H9 (cell line): Measurements from ENCODE around the gene EDARADD. TPM values are rescaled to one million over a fixed set of nuclear protein-coding genes. Genes with fewer than 3 reads are reported as not detected.

ENCODE experiments used
- DNase-seq: peaks from one replicate; pipeline ENCODE4 v3.0.0-alpha.2; 2017
- H2AFZ ChIP-seq: one replicate; pipeline ENCODE4 v1.6.1; 2013; ENCODE audit warnings: mild to moderate bottlenecking, low read length, control low read depth, moderate library complexity
- H2AK5ac ChIP-seq: 2 replicates; pipeline ENCODE4 v1.6.1; 2013; ENCODE audit warnings: low read length, control low read depth, mixed read lengths; ENCODE audit not compliant: insufficient read length
- H2BK120ac ChIP-seq: one replicate; pipeline ENCODE4 v1.6.1; 2013; ENCODE audit warnings: low read depth, mild to moderate bottlenecking, low read length, control low read depth, inconsistent platforms; ENCODE audit not compliant: poor library complexity, severe bottlenecking
- H2BK12ac ChIP-seq: 2 replicates; pipeline ENCODE4 v1.6.1; 2013; ENCODE audit warnings: low read length, control low read depth, mixed read lengths, low read depth; ENCODE audit not compliant: insufficient read length
- H2BK15ac ChIP-seq: 2 replicates; pipeline ENCODE4 v1.6.1; 2013; ENCODE audit warnings: low read depth, low read length, control low read depth
- H2BK20ac ChIP-seq: one replicate; pipeline ENCODE4 v1.6.1; 2013; ENCODE audit warnings: low read depth, mild to moderate bottlenecking, low read length, control low read depth, inconsistent platforms; ENCODE audit not compliant: poor library complexity, severe bottlenecking
- H2BK5ac ChIP-seq: 2 replicates; pipeline ENCODE4 v1.6.1; 2013; ENCODE audit warnings: low read length, control low read depth, mixed read lengths; ENCODE audit not compliant: insufficient read length
- H3K14ac ChIP-seq: 2 replicates; pipeline ENCODE4 v1.6.1; 2013; ENCODE audit warnings: low read length, control low read depth; ENCODE audit not compliant: insufficient read depth
- H3K18ac ChIP-seq: 2 replicates; pipeline ENCODE4 v1.6.1; 2013; ENCODE audit warnings: low read depth, mild to moderate bottlenecking, mixed read lengths, low read length, control low read depth; ENCODE audit not compliant: insufficient read length
- H3K23ac ChIP-seq: 2 replicates; pipeline ENCODE4 v1.6.1; 2013; ENCODE audit warnings: low read length, control low read depth, mixed read lengths, low read depth; ENCODE audit not compliant: insufficient read length
- H3K23me2 ChIP-seq: 2 replicates; pipeline ENCODE4 v1.6.1; 2013; ENCODE audit warnings: low read depth, mild to moderate bottlenecking, mixed read lengths, low read length, control low read depth; ENCODE audit not compliant: insufficient read length, poor library complexity, severe bottlenecking
- H3K27ac ChIP-seq: 2 replicates; pipeline ENCODE4 v1.5.1; 2013; ENCODE audit warnings: low read length, control low read depth, mixed read lengths, low read depth; ENCODE audit not compliant: insufficient read length
- H3K27me3 ChIP-seq: 2 replicates; pipeline ENCODE4 v1.6.1; 2013; ENCODE audit warnings: low read length, control low read depth, inconsistent platforms; ENCODE audit not compliant: insufficient read depth
- H3K4ac ChIP-seq: 2 replicates; pipeline ENCODE4 v1.6.1; 2013; ENCODE audit warnings: low read depth, mild to moderate bottlenecking, control low read depth, inconsistent platforms, low read length, moderate library complexity
- H3K4me1 ChIP-seq: 2 replicates; pipeline ENCODE4 v1.6.1; 2013; ENCODE audit warnings: low read length, control low read depth, inconsistent platforms; ENCODE audit not compliant: insufficient read depth
- H3K4me2 ChIP-seq: 2 replicates; pipeline ENCODE4 v1.6.1; 2013; ENCODE audit warnings: low read length, control low read depth, mixed read lengths; ENCODE audit not compliant: insufficient read length, insufficient read depth
- H3K56ac ChIP-seq: 2 replicates; pipeline ENCODE4 v1.6.1; 2013; ENCODE audit warnings: low read depth, mild to moderate bottlenecking, mixed read lengths, low read length, control low read depth; ENCODE audit not compliant: insufficient read length
- H3K79me1 ChIP-seq: 2 replicates; pipeline ENCODE4 v1.6.1; 2013; ENCODE audit warnings: low read depth, mild to moderate bottlenecking, moderate library complexity, low read length, control low read depth, inconsistent platforms; ENCODE audit not compliant: insufficient read depth, poor library complexity, severe bottlenecking
- H3K79me2 ChIP-seq: 2 replicates; pipeline ENCODE4 v1.6.1; 2013; ENCODE audit warnings: low read length, control low read depth, inconsistent platforms; ENCODE audit not compliant: insufficient read depth
- H3K9ac ChIP-seq: 2 replicates; pipeline ENCODE4 v1.6.1; 2013; ENCODE audit warnings: low read length, control low read depth, mixed read lengths; ENCODE audit not compliant: insufficient read length; ENCODE audit errors: extremely low read depth
- H3K9me3 ChIP-seq: one replicate; pipeline ENCODE4 v1.6.1; 2013; ENCODE audit warnings: low read depth, low read length, inconsistent platforms; ENCODE audit not compliant: control insufficient read depth
- H3T11ph ChIP-seq: one replicate; pipeline ENCODE4 v1.6.1; 2013; ENCODE audit warnings: mild to moderate bottlenecking, low read length, control low read depth, inconsistent platforms
- H4K20me1 ChIP-seq: one replicate; pipeline ENCODE4 v1.6.1; 2013; ENCODE audit not compliant: control insufficient read depth, insufficient read length, insufficient read depth
- H4K5ac ChIP-seq: 2 replicates; pipeline ENCODE4 v1.6.1; 2013; ENCODE audit warnings: low read depth, mild to moderate bottlenecking, mixed read lengths, low read length, control low read depth; ENCODE audit not compliant: insufficient read length
- H4K8ac ChIP-seq: replicated peaks from 2 replicates; pipeline ENCODE4 v1.6.1; 2013; ENCODE audit warnings: low read length, control low read depth, mixed read lengths, low read depth; ENCODE audit not compliant: insufficient read length
- H4K91ac ChIP-seq: 2 replicates; pipeline ENCODE4 v1.6.1; 2013; ENCODE audit warnings: low read depth, mild to moderate bottlenecking, moderate library complexity, mixed read lengths, low read length, control low read depth; ENCODE audit not compliant: insufficient read length
- H3K27ac Mint-ChIP-seq, 3 experiments: 2 replicates in 2 of 3; 3 replicates in 1 of 3; pipeline ENCODE4 v1.8.0; 2020 to 2021; ENCODE audit warnings: mixed read lengths in 3 of 3, mild to moderate bottlenecking in 1 of 3, moderate library complexity in 1 of 3
- H3K27me3 Mint-ChIP-seq: 2 replicates; pipeline ENCODE4 v1.8.0; 2021; ENCODE audit warnings: low read depth, mild to moderate bottlenecking, moderate library complexity, mixed read lengths
- H3K36me3 Mint-ChIP-seq, 3 experiments: 2 replicates in 2 of 3; 3 replicates in 1 of 3; pipeline ENCODE4 v1.8.0; 2020 to 2021; ENCODE audit warnings: low read depth in 3 of 3, mixed read lengths in 3 of 3; ENCODE audit not compliant: insufficient read depth in 1 of 3
- H3K4me1 Mint-ChIP-seq, 2 experiments: 2 replicates each; pipeline ENCODE4 v1.8.0; 2020; ENCODE audit warnings: mixed read lengths in 2 of 2
- H3K4me3 Mint-ChIP-seq, 2 experiments: 2 replicates in 1 of 2; 3 replicates in 1 of 2; pipeline ENCODE4 v1.8.0; 2020 to 2021; ENCODE audit warnings: mild to moderate bottlenecking in 2 of 2, mixed read lengths in 2 of 2, moderate library complexity in 1 of 2
- H3K9me3 Mint-ChIP-seq, 2 experiments: 2 replicates in 1 of 2; 3 replicates in 1 of 2; pipeline ENCODE4 v1.8.0; 2020; ENCODE audit warnings: mild to moderate bottlenecking in 2 of 2, mixed read lengths in 2 of 2, moderate library complexity in 1 of 2
- WGBS: extraction: QIAGEN DNeasy Blood & Tissue Kit; methylation state at CpG from one replicate; pipeline ENCODE4 v1.1.7; 2013; ENCODE audit warnings: missing lambda C conversion rate, low lambda C conversion rate, mixed read lengths; ENCODE audit not compliant: insufficient read length; ENCODE audit errors: extremely low coverage; 5-methylcytosine and 5-hydroxymethylcytosine counted together
- total RNA-seq: library from RNA; stranded (reverse); gene quantifications from 2 replicates; pipeline ENCODE4 v1.2.1, GENCODE V29; 2021
- TF ChIP-seq, protein P1 (sequence below): fragments of 200-600 bp; sonication (generic); conservative IDR thresholded peaks from 3 replicates; pipeline ENCODE4 v1.8.0; 2021; ENCODE audit warnings: antibody characterized with exemption, mild to moderate bottlenecking

Gene EDARADD
- total RNA-seq, 1 experiment from 2014 or later, result 3.8 TPM

DNA sequence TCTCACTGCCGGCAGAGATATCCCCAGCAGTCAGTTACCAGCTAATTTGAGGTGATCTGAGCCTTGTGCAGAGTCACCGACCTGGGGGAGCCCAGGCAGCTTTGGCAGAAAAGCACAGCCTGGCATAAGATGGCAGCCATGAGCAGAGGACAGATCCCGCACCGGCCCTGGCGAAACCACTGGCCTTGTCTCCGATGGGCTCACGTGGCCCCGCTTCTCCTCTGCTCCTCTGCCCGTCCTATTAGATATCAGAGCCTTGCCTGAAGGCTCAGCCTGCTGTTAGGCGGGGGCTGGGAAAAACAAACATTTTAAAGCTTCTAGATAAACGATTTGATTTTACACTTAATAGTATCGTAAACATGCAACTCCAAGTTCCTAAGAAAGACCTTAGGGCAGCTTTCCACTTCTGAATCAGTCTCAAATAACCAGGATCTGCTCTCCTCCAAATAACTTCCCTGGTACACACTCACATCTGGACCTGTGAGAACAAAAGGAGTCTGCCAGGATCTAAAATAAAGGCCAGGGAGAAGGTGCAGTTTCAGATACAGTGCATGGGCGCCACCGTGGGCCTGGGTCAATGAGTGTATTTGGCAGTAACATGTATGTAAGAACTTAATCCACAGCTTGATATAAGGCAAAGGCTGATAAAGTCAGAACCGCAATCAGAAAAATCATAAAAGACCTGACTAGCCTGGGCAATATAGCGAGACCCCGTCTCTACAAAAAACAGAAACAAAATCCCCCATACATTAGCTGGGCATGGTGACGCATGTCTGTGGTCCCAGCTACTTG is 10.0 kb downstream of the EDARADD start:
- Histone ChIP-seq H2AK5ac (no peak overlapping the region), H4K91ac (no peak overlapping the region), H2BK12ac (no peak overlapping the region), H2BK20ac (no peak overlapping the region), H4K8ac (no peak overlapping the region), H3K56ac (no peak overlapping the region), H2BK5ac (no peak overlapping the region), H4K20me1 (no peaks in the 10 kb centered on the region), H3T11ph (no peak overlapping the region), H3K27ac (no peak overlapping the region), H3K14ac (no peak overlapping the region), H3K23ac (no peak overlapping the region), H4K5ac (no peak overlapping the region), H3K27me3 (no peaks in the 10 kb centered on the region), H2BK15ac (no peak overlapping the region), H3K23me2 (no peaks in the 10 kb centered on the region), H3K79me1 (peaks cover 2% of the 10 kb centered on the region), H3K9ac (no peak overlapping the region), H3K79me2 (no peaks in the 10 kb centered on the region), H3K18ac (no peak overlapping the region), H3K4me2 (no peak overlapping the region), H2BK120ac (no peak overlapping the region), H3K9me3 (no peaks in the 10 kb centered on the region), H3K4me1 (peaks cover 7% of the 10 kb centered on the region; the same call in 1 of the 2 replicates), H2AFZ (no peak overlapping the region), H3K4ac (no peak overlapping the region)
- H3K27me3 Mint-ChIP-seq, result no peaks in the 10 kb centered on the region; the same call in 1 of the 2 replicates
- no peak for DNase-seq
- no CpG with 5 or more reads among the region's 18 CpGs for WGBS
- no peaks in the 10 kb centered on the region for H3K9me3 Mint-ChIP-seq
- H3K27ac Mint-ChIP-seq, result 0 out of 7 replicates have a peak overlapping the region, but pooled peaks of 2 of the 3 experiments have one; percentile 22 to 49
- peaks cover 9% of the 10 kb centered on the region in 2 experiments for H3K4me1 Mint-ChIP-seq
- H3K36me3 Mint-ChIP-seq, result no peaks in the 10 kb centered on the region
- H3K4me3 Mint-ChIP-seq, result no peak overlapping the region
- TF ChIP-seq, protein P1, sequence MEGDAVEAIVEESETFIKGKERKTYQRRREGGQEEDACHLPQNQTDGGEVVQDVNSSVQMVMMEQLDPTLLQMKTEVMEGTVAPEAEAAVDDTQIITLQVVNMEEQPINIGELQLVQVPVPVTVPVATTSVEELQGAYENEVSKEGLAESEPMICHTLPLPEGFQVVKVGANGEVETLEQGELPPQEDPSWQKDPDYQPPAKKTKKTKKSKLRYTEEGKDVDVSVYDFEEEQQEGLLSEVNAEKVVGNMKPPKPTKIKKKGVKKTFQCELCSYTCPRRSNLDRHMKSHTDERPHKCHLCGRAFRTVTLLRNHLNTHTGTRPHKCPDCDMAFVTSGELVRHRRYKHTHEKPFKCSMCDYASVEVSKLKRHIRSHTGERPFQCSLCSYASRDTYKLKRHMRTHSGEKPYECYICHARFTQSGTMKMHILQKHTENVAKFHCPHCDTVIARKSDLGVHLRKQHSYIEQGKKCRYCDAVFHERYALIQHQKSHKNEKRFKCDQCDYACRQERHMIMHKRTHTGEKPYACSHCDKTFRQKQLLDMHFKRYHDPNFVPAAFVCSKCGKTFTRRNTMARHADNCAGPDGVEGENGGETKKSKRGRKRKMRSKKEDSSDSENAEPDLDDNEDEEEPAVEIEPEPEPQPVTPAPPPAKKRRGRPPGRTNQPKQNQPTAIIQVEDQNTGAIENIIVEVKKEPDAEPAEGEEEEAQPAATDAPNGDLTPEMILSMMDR, result no peak
